Liver (tissue), 9 donors: ENCODE results near the gene BPIFB4. TPM values are rescaled to one million over a fixed set of nuclear protein-coding genes. Genes with fewer than 3 reads are reported as not detected.

Experiments
- DNase-seq: peaks from one replicate; pipeline ENCODE4 v3.0.0-alpha.2; 2017; ENCODE audit warnings: low spot score
- H3K27ac ChIP-seq, 2 donors: one replicate each; pipeline ENCODE4 v1.7.0; 2013; ENCODE audit warnings: inconsistent platforms in 2 of 2, low read length in 2 of 2, control low read depth in 1 of 2, low read depth in 1 of 2, mild to moderate bottlenecking in 1 of 2
- H3K27me3 ChIP-seq, 4 donors: one replicate each; pipeline versions ENCODE4 v1.6.1 to v1.7.0; 2013; ENCODE audit warnings: low read length in 3 of 4, inconsistent platforms in 1 of 4, mild to moderate bottlenecking in 1 of 4, moderate library complexity in 1 of 4; ENCODE audit not compliant: control insufficient read depth in 4 of 4, insufficient read depth in 4 of 4
- H3K36me3 ChIP-seq, 4 donors: one replicate each; pipeline versions ENCODE4 v1.6.1 to v1.7.0; 2013; ENCODE audit warnings: low read length in 3 of 4, mild to moderate bottlenecking in 3 of 4, low read depth in 1 of 4, moderate library complexity in 1 of 4; ENCODE audit not compliant: control insufficient read depth in 4 of 4, insufficient read depth in 3 of 4
- H3K4me1 ChIP-seq, 4 donors: one replicate each; pipeline versions ENCODE4 v1.6.1 to v1.7.0; 2013; ENCODE audit warnings: low read length in 3 of 4, mild to moderate bottlenecking in 3 of 4, moderate library complexity in 1 of 4; ENCODE audit not compliant: control insufficient read depth in 4 of 4, insufficient read depth in 4 of 4
- H3K4me3 ChIP-seq, 3 donors: one replicate each; pipeline versions ENCODE4 v1.6.1 to v1.7.0; 2013; ENCODE audit warnings: low read length in 3 of 3, control low read depth in 1 of 3, low read depth in 1 of 3, mild to moderate bottlenecking in 1 of 3
- H3K9ac ChIP-seq, 2 donors: one replicate each; pipeline ENCODE4 v1.7.0; 2013; ENCODE audit warnings: low read length in 2 of 2, mild to moderate bottlenecking in 2 of 2, moderate library complexity in 2 of 2, control low read depth in 1 of 2, low read depth in 1 of 2
- H3K9me3 ChIP-seq, 4 donors: one replicate each; pipeline versions ENCODE4 v1.6.1 to v1.7.0; 2013; ENCODE audit warnings: low read length in 3 of 4; ENCODE audit not compliant: control insufficient read depth in 4 of 4
- EGR1 ChIP-seq, 2 donors: IDR thresholded peaks; 2 replicates each; pipeline ENCODE4 v1.6.1; 2016 to 2018; ENCODE audit warnings: antibody characterized with exemption in 2 of 2, low read depth in 2 of 2
- FOXA1 ChIP-seq: IDR thresholded peaks from 2 replicates; pipeline ENCODE4 v1.6.1; 2016; ENCODE audit warnings: antibody characterized with exemption
- FOXA2 ChIP-seq: IDR thresholded peaks from 2 replicates; pipeline ENCODE4 v1.6.1; 2016; ENCODE audit warnings: antibody characterized with exemption
- GABPA ChIP-seq, 2 donors: IDR thresholded peaks in 1 of 2; conservative IDR thresholded peaks in 1 of 2; 2 replicates each; pipeline ENCODE4 v1.6.1; 2016; ENCODE audit warnings: antibody characterized with exemption in 2 of 2, mild to moderate bottlenecking in 1 of 2, moderate library complexity in 1 of 2
- HNF4A ChIP-seq, 2 donors: conservative IDR thresholded peaks; 2 replicates each; pipeline ENCODE4 v1.6.1; 2016; ENCODE audit warnings: antibody characterized with exemption in 2 of 2, mild to moderate bottlenecking in 2 of 2
- HNF4G ChIP-seq: IDR thresholded peaks from 2 replicates; pipeline ENCODE4 v1.6.1; 2016; ENCODE audit warnings: antibody characterized with exemption
- JUND ChIP-seq, 2 donors: IDR thresholded peaks; 2 replicates each; pipeline ENCODE4 v1.6.1; 2016; ENCODE audit warnings: antibody characterized with exemption in 2 of 2
- MAX ChIP-seq: IDR thresholded peaks from 2 replicates; pipeline ENCODE4 v1.6.1; 2016; ENCODE audit warnings: antibody characterized with exemption
- NR2F2 ChIP-seq: IDR thresholded peaks from 2 replicates; pipeline ENCODE4 v1.6.1; 2016; ENCODE audit warnings: antibody characterized with exemption
- RAD21 ChIP-seq, 2 donors: IDR thresholded peaks; 2 replicates each; pipeline ENCODE4 v1.6.1; 2016; ENCODE audit warnings: antibody characterized with exemption in 2 of 2, mild to moderate bottlenecking in 2 of 2
- REST ChIP-seq: IDR thresholded peaks from 2 replicates; pipeline ENCODE4 v1.6.1; 2016; ENCODE audit warnings: antibody characterized with exemption, mild to moderate bottlenecking
- RXRA ChIP-seq, 2 donors: IDR thresholded peaks; 2 replicates each; pipeline ENCODE4 v1.6.1; 2017 to 2018; ENCODE audit warnings: antibody characterized with exemption in 2 of 2, mild to moderate bottlenecking in 1 of 2
- SP1 ChIP-seq: IDR thresholded peaks from 2 replicates; pipeline ENCODE4 v1.6.1; 2018; ENCODE audit warnings: antibody characterized with exemption, mild to moderate bottlenecking
- TAF1 ChIP-seq: conservative IDR thresholded peaks from 2 replicates; pipeline ENCODE4 v1.6.1; 2016; ENCODE audit warnings: antibody characterized with exemption, mild to moderate bottlenecking
- YY1 ChIP-seq: IDR thresholded peaks from 2 replicates; pipeline ENCODE4 v1.6.1; 2016; ENCODE audit warnings: antibody characterized with exemption, mild to moderate bottlenecking
- WGBS: extraction: QIAGEN DNeasy Blood & Tissue Kit; methylation state at CpG from one replicate; pipeline ENCODE4 v1.1.7; 2013; 5-methylcytosine and 5-hydroxymethylcytosine counted together
- polyA plus RNA-seq, 2 donors: library from polyadenylated mRNA; stranded (reverse) in 1 of 2; unstranded in 1 of 2; fragments of 200-250 nt in 1 of 2; fragments of >200 nt in 1 of 2; fragmentation: Nextera tagmentation in 1 of 2; extraction: Ambion mirVana in 1 of 2; gene quantifications; one replicate each; pipeline versions ENCODE4 v1.2.1 to v1.2.3, GENCODE V29; 2013 to 2015
- total RNA-seq, 2 donors: library from RNA; depleted of rRNA; stranded (reverse); fragments of >200 nt; gene quantifications; one replicate each; pipeline ENCODE4 v1.2.3, GENCODE V29; 2014
- TF ChIP-seq, protein P1 (sequence below): fragments of 150-350 bp; IDR thresholded peaks from 2 replicates; pipeline ENCODE4 v1.5.1; 2017; ENCODE audit warnings: improper control_type of control experiment, low read depth, low read length; ENCODE audit not compliant: missing input control
- TF ChIP-seq, protein P2 (sequence below): IDR thresholded peaks from 2 replicates; pipeline ENCODE4 v1.6.1; 2016; ENCODE audit warnings: antibody characterized with exemption
- TF ChIP-seq, protein P3 (sequence below): IDR thresholded peaks from 2 replicates; pipeline ENCODE4 v1.6.1; 2016; ENCODE audit warnings: antibody characterized with exemption
- donor health status: healthy.
- donor health status: healthy.
- donor health status: healthy.
- donor health status: healthy.
- donor health status: healthy.

BPIFB4 gene
- total and polyA plus RNA-seq, 4 donors, result 0.16 TPM; not detected in 3

DNA sequence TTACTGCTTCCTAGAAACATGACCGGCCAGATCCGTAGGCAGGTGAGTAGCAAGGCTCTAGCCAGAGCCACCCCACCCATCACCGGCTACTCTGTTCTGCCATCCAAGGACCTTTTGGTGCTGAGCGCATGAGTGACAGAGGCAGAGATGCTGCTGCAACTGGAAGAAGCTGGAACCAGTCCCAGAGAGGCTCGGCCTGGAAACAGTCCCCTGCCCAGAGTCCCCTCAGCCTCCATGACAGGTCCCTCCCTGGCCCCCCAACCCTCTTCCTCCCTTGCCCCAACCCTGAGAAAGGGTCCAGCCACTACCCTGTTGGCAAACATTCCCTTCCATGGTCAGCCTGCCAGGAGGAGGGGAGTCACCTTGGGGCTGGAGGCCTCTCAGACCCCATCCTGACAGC is 31.9 kb downstream of the BPIFB4 start:
- Histone ChIP-seq H3K4me1 (peaks cover 0 to 7% (median 2%) of the 10 kb centered on the region in 4 donors), H3K27me3 (no peaks in the 10 kb centered on the region), H3K9ac (no peak overlapping the region), H3K27ac (no peak overlapping the region), H3K4me3 (no peak overlapping the region), H3K9me3 (no peaks in the 10 kb centered on the region), H3K36me3 (no peaks in the 10 kb centered on the region)
- TF ChIP-seq YY1 (no peak), RXRA (IDR thresholded peaks at IDR 0.05) (no peak), GABPA (IDR thresholded peaks at IDR 0.05 in 1 of 2, conservative IDR thresholded peaks at IDR 0.05 in 1 of 2) (no peak), NR2F2 (no peak), FOXA1 (no peak), HNF4A (conservative IDR thresholded peaks at IDR 0.05) (no peak), MAX (no peak), RAD21 (IDR thresholded peaks at IDR 0.05) (no peak), REST (no peak), EGR1 (IDR thresholded peaks at IDR 0.05; ENCODE audit: low read depth in 2 of 2) (no peak), FOXA2 (no peak), SP1 (no peak), HNF4G (no peak), JUND (IDR thresholded peaks at IDR 0.05) (no peak), TAF1 (no peak)
- TF ChIP-seq, protein P1, sequence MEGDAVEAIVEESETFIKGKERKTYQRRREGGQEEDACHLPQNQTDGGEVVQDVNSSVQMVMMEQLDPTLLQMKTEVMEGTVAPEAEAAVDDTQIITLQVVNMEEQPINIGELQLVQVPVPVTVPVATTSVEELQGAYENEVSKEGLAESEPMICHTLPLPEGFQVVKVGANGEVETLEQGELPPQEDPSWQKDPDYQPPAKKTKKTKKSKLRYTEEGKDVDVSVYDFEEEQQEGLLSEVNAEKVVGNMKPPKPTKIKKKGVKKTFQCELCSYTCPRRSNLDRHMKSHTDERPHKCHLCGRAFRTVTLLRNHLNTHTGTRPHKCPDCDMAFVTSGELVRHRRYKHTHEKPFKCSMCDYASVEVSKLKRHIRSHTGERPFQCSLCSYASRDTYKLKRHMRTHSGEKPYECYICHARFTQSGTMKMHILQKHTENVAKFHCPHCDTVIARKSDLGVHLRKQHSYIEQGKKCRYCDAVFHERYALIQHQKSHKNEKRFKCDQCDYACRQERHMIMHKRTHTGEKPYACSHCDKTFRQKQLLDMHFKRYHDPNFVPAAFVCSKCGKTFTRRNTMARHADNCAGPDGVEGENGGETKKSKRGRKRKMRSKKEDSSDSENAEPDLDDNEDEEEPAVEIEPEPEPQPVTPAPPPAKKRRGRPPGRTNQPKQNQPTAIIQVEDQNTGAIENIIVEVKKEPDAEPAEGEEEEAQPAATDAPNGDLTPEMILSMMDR, result no peak
- TF ChIP-seq, protein P2, sequence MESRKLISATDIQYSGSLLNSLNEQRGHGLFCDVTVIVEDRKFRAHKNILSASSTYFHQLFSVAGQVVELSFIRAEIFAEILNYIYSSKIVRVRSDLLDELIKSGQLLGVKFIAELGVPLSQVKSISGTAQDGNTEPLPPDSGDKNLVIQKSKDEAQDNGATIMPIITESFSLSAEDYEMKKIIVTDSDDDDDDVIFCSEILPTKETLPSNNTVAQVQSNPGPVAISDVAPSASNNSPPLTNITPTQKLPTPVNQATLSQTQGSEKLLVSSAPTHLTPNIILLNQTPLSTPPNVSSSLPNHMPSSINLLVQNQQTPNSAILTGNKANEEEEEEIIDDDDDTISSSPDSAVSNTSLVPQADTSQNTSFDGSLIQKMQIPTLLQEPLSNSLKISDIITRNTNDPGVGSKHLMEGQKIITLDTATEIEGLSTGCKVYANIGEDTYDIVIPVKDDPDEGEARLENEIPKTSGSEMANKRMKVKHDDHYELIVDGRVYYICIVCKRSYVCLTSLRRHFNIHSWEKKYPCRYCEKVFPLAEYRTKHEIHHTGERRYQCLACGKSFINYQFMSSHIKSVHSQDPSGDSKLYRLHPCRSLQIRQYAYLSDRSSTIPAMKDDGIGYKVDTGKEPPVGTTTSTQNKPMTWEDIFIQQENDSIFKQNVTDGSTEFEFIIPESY, result no peak
- TF ChIP-seq, protein P3, sequence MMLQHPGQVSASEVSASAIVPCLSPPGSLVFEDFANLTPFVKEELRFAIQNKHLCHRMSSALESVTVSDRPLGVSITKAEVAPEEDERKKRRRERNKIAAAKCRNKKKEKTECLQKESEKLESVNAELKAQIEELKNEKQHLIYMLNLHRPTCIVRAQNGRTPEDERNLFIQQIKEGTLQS, result no peak
- WGBS, result 94% methylated on average over 5 of the region's 5 CpGs
- no peak for DNase-seq
